ENCODE data around the gene DZIP3. TPM values are rescaled to one million over a fixed set of nuclear protein-coding genes. Genes with fewer than 3 reads are reported as not detected.

The DZIP3 gene, protein sequence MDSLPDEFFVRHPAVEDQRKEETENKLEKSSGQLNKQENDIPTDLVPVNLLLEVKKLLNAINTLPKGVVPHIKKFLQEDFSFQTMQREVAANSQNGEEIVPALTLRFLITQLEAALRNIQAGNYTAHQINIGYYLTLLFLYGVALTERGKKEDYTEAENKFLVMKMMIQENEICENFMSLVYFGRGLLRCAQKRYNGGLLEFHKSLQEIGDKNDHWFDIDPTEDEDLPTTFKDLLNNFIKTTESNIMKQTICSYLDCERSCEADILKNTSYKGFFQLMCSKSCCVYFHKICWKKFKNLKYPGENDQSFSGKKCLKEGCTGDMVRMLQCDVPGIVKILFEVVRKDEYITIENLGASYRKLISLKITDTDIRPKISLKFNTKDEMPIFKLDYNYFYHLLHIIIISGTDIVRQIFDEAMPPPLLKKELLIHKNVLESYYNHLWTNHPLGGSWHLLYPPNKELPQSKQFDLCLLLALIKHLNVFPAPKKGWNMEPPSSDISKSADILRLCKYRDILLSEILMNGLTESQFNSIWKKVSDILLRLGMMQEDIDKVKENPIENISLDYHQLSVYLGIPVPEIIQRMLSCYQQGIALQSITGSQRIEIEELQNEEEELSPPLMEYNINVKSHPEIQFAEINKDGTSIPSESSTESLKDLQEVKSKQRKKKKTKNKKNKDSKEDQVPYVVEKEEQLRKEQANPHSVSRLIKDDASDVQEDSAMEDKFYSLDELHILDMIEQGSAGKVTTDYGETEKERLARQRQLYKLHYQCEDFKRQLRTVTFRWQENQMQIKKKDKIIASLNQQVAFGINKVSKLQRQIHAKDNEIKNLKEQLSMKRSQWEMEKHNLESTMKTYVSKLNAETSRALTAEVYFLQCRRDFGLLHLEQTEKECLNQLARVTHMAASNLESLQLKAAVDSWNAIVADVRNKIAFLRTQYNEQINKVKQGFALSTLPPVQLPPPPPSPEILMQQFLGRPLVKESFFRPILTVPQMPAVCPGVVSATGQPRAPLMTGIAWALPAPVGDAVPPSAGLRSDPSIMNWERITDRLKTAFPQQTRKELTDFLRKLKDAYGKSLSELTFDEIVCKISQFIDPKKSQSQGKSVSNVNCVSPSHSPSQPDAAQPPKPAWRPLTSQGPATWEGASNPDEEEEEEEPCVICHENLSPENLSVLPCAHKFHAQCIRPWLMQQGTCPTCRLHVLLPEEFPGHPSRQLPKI
- 10 to 100 TPM; 29.0 to 38.5 (median 33.9) TPM for polyA plus RNA-seq (ENCODE audit: insufficient read length in 4 of 4)

DNA sequence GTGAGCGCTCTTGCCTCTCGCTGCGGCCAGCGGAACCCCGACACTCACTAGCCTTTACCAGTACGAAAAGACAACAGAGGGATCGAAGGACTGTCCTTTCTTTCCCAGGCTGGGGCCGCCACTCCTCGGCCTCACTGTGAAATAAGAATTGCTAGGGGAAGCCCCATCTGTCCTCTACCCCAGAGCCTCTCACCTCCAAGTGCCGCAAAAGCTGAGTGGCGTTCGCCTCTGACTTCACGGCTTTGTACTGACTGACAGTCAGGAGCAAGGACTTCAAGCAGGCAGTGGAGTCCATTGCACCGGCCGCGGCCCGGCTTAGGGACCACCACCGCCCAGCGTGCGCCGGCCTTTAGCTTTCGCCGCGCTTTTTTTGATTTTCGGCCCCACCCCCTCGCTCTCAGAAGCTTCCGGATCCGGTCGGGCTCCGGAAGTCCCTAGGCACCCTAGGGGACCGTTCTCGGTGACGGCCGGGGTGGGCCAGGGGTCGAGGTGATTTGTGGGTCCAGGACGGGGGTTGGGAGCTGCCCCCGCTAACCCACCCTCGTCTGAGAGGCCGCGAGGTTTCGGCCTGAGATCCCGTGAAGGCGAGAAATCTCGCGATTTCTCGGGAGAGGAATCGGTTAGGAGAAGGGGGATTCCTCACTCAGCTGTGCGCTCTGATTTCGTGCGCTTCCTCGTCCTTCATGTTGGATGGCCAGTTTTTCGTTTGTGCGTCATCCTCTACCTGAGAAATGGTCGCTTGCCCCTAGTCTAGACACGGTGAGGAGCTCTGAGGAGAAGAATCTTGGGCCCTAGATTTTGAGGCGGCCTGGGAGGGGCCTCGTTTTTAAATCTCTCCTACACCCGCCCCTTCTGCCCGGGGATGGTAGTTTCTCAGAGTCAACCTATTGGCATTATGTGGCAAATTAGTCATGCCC, at the start of gene DZIP3, which contains the start of gene CIP2A:
Gene DZIP3, plus strand, starts transcription at position 642 of the 917 bp plus-strand sequence. CDS start 15,685 bp downstream, outside the sequence.
Gene CIP2A, minus strand, starts transcription at position 358 of the 917 bp plus-strand sequence. Its CDS starts 63 bp downstream, at position 295.
- DNase-seq (ENCODE audit: low read depth in 4 of 4, low spot score in 3 of 4) = peak; percentile 87 to 93 (median 90)

DNA sequence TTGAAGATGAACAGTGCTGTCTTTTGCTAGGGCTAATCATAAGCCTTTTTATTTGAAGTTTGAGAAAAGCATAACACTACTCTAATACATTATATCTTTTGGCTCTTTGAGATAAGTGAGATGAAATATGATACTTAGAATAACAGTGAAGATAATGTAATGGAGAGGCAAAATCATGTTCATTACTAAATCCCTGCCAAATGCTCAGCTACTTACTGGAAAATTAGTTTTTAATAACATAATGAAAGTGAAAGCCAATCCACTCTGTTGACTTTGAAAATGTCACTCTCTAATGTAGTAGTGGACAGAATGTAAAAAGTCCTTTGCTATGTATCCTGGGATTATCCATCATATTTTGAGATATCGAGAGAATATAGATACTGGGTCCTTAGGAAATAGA, 43.3 kb upstream of the DZIP3 start:
- DNase-seq (ENCODE audit: low read depth in 4 of 4, low spot score in 3 of 4) = no peak

DNA sequence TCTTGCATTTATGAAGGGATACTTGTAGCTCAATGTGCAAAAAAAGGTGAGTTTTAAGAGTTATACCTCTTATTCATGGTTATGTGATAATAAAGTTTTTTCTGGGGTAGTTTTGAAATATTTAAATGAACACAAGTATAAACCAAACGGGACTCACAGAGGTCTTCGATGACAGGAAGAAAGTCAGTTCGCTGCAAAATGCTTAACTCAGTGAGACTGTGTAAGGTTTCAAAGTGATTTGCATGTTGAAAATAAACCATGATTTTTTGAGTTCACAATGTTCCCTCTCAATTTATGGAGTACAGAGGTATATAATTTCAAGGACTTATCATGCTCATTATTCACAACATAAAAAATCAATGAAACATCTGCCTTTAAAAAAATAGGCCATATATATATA, 42.8 kb upstream of the DZIP3 start:
- no peak for DNase-seq (ENCODE audit: low read depth in 4 of 4, low spot score in 3 of 4)

DNA sequence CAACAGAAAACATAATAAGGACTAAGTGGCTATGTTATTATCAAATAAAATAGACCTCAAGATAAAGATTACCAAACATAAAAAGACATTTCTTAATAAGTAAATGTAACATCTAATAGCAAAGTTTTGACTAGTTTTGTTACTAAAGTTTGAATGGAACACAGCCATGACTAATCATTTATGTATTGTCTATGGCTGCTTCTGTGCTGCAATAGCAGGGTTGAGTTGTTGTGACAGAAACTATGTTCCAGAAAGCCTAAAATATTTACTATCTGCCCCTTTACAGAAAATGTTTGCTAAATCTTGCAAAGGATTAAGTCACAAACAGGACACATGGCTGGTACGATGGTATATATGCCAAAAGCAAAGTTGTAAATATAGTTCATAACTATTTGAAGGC, 41.2 kb upstream of the DZIP3 start:
- DNase-seq (ENCODE audit: low read depth in 4 of 4, low spot score in 3 of 4) = no peak

DNA sequence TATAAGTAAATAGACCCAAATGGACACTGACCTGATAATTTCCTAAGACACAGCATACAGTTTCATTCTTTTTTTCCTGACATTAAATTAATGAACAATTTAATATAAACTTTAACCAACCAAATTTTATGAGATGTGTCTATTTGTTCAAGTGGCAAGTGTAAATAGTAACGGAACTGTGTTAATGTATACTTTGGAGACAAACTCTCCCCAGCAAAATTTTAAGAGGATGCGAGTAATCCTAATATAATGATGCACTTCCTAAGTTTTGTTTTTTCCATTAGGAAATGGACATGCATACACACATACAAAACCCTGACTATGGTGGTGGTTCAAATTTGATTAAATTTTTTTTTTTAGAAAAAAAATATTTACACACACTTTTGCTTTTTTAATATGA, 40.6 kb upstream of the DZIP3 start:
- no peak for DNase-seq (ENCODE audit: low read depth in 4 of 4, low spot score in 3 of 4)

DNA sequence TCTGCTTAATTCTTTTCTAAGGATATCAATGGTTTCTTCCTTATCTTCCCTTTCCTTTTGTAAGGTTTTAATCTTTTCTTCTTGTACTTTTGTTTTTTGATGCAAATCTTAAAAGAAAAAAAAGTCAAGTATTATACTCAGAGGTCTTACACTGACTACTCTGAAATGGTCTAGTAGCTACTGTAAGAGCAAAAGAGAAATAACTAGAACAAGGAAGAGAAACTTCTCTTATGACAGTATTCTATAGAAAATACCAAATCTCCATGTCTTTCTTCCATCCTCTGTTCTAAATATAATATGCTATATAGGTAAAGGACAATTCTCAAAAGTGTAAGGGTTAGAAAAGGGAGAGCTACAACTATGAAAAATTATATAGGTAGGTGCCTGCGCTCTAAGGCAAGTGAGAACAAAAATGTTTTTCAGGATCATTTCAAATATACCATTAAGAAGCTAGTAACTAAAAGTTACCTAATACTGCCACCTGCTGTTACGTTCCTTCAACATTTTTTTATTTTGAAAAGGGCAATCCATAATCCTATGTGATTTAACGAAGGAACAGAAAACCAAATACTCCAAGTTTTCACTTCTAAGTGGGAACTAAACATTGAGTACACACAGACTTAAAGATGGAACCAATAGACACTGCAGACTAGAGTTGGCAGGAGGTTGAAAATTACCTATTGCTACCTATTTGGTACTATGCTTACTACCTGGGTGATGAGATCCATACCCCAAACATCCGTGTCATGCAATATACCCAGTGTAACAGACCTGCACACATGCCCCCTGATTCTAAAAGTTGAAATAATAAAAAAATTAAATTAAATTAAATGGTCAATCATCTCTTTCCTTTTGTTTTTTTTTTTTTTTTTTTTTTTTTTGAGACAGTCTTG, 37.0 kb upstream of the DZIP3 start:
- DNase-seq (ENCODE audit: low read depth in 4 of 4, low spot score in 3 of 4) = peak in 3 of 4 donors; percentile 20 to 27 (median 25)

DNA sequence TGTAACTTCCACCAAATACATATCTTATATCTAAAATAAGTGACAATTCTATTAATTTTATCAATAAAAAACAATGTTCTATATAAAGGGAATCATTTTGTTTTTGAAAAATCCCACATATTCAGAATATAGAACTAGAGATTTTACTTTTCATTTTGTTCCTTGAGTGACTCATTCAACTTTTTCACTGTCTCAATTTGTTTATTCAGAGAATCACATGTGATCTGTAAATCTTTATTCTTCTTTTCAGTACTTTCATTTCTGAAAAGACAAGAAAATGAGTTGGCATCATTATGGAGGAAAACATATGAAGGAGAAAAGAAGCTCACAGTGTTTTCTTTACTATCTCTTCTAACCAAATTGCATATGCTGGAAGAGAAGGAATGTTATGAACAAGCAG, 35.3 kb upstream of the DZIP3 start:
- no peak for DNase-seq (ENCODE audit: low read depth in 4 of 4, low spot score in 3 of 4)

DNA sequence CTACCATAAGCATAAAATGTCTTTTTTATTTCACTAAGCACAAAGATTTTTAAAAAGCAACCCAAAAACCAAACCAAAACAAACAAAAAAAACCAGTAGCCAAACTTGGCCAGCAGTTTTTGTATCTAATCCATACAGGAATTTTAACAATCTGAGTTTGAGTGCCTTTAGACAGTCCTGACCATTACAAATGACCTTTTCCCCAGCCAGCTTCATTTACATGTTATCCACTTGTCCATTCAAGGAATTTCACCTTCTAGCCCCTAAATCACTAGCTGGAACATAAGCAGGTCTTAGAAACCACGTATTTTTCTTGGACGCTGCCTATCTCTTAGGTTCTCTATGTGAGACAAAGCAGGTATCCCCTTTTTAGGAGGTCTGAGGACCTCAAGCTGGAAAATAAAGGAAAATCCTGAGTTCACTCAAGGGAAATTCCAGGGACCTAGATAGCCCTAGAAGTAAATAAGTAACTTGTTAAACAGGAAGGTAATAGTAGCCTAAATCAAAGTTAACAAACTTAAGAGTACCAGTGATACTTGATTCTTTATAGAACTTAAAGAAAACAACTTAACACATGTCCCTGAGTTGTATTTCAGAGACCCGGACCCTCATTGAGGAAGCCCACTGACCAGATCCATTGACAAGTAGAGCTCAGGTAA, 34.5 kb upstream of the DZIP3 start:
- DNase-seq (ENCODE audit: low read depth in 4 of 4, low spot score in 3 of 4) = no peak

DNA sequence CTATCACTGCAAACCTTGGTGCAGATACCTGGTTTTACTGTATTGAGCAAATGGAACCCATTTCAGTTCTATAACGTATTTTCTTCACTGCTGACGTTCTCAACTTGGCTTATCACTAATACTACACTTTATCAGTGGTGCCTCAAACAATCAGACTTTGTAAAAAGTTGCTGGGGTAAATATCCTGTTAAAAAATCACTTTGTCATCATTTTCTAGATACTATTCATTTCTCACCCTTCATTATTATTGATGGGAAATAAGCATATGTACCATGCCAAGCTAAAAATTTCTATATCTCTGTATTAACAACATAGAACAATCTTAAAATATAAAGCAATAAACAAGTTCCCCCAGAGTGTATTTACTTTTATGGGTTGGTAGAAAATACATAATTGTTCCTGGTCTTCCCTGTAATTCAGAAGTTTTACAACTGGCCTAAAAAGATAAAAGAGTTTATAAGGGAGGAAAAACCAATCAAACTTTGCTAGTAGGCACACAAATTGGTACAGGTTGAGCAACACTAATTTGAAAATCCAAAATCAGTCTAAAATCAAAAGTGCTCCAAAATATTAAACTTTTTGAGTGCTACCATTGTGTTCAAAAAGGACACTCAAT, 33.4 kb upstream of the DZIP3 start:
- no peak for DNase-seq (ENCODE audit: low read depth in 4 of 4, low spot score in 3 of 4)

DNA sequence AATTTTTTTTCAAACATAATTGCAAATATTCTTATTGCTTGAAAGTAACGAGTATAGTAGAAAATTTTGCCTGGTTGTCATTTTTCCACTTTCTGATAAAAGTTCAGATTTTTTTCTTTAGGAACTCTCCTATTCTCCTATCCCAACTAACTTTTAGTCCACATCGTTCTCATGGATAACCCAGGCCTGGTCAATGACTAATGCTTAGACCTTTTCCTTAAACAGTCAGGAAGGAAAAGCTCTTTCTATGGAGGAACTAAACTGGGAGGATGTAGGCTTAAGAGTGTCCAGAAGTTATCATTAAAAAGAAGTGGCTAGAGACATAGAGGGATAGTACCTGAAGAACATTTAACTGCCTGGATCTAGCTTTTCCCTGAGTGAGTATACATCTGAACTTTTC, 27.0 kb upstream of the DZIP3 start:
- no peak for DNase-seq (ENCODE audit: low read depth in 4 of 4, low spot score in 3 of 4)

DNA sequence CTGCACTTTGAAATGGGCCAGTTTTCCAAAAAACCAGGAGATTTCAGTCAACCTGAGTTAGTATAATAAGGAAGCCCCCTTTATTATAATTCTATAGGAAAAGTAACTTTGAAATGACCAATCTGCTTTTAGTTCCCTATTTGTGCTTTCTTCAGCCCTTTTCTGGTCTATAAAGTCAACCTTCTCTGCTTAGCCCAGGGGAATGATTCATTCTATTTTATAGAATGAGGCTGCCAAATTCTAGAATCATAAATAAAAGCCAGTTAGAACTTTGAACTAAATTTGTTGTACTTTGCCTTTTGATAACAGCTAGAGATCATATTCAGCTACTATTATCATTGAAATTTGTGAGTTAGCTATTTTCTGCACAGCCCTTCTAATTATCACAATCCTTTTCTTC, 25.0 kb upstream of the DZIP3 start:
- no peak for DNase-seq (ENCODE audit: low read depth in 4 of 4, low spot score in 3 of 4)

DNA sequence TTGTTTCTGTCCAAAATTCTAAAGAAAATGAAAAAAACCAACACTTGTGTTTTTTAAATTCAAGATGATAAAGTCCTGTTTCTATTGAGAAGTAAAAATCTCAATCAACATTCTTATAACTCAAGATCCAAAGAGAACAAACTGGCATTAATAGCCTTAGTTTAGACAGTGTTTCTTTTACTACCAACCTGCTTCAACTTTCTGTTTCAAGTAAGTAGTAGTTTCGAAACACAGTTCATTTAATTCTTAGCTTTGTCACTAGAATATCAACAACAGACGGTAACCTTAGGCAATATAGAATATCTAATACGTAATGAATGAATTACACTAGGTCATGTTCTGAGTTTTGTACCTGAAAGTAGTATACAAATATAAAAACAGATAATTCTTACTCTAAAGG, 24.0 kb upstream of the DZIP3 start:
- DNase-seq (ENCODE audit: low read depth in 4 of 4, low spot score in 3 of 4) = no peak

DNA sequence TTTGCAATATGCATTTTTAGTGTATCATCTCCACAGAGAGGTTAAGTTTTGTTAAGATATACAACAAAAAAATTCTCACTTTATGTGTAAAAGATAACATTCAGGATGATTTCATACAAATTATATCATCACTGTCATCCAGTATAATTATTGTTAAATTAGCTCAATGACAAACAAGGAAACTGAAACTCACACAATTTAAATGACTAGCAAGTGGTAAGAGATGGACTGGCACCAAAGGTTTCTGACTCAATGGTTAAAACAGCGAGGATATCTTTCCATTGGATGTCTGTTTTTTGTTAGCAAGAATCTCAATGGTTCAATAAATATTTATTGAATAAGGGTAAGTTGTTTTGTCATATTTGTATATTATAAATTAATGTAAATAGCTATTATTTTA, 22.9 kb upstream of the DZIP3 start:
- no peak for DNase-seq (ENCODE audit: low read depth in 4 of 4, low spot score in 3 of 4)

DNA sequence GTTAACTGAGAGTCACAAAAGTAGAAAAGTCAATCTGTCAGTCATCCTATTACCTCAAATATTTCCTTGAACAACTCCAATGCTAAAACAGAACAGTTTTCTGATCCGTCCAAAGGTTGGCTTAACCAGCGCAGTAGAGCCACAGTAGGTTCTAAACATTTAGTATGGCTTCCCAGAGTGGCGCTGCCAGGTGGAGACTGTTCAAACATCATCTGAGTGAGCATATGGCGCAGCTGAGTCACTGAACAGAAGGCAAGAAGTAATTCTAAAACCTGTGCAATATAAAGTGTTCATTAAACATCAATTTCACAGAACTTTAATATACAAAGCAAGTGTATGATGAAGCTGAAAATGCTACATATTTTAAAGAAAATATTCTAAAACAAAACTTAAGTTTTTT, 20.2 kb upstream of the DZIP3 start:
- no peak for DNase-seq (ENCODE audit: low read depth in 4 of 4, low spot score in 3 of 4)

DNA sequence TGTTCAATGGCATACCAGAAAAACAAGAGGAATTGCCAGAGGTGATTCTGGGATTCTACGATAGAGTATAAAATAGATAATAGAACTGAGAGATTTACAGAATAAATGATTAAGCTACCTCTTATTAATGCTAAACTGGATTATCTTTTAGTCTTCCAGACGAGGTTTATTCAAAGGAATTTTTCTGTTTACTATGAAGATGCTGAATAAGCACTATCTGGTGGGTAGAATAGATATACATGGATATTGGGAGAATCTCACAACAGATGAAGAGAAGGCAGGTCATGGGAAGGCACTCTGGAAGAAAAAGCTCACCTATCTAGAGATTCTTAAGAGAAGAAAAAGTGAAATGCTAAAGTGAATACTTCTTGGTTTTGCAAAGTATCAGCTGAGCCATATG, 11.5 kb upstream of the DZIP3 start:
- no peak for DNase-seq (ENCODE audit: low read depth in 4 of 4, low spot score in 3 of 4)

DNA sequence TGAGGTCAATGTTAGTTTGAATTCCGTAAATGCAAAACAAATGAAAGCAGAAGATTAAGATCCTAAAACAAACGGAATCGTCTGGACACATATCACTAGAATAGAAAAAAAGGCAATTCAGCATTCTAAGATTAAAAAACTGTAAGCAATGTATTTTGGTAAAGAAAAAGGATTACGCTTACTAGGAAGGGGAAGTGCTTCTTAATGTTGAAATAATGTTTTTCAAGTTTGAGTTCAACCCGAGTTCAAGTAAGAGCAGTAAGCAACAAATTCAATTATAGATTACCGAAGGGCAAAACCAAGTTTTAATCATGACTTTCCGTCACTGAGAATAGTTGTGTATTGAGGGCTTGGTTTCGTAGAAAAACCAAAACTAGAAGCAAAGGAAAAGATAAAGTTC, 921 bp upstream of the DZIP3 start:
- DNase-seq (ENCODE audit: low read depth in 4 of 4, low spot score in 3 of 4) = no peak

DNA sequence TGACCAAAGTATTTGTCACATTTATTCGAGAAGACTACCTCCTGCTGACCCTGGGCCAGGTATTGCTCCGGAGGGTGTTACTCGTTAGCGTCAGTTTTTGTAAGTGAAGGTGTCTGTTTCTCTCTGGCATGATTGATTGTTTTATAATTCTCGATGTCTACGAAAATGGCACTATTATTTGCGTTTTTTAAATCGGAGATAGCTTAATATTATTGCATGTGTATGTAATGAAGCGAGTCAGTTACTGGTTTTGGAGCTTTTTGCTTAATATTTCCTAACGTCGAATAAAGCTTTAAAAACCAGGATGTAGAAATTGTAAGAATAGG, 439 bp downstream of the DZIP3 start:
- no peak for DNase-seq (ENCODE audit: low read depth in 4 of 4, low spot score in 3 of 4)

DNA sequence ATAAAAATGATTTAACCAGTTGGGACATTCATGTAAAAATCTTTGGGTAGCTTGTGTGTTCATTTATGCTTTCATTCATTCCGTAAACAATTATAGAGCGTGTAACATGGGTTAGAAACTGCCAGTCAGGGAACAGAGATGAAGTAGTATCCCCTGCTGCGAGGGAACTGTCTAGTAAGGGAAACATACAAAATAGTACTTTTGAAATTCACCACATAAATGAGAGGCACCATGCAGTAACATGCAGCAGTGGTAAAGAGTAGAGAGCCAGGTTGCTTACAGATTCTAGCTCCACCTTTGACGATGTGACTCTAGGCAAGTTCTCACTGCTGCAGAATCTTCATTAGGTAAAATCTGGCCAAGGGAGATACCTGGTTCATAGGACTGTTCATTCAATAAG, 938 bp downstream of the DZIP3 start:
- peak in 1 of 4 donors; percentile 3 for DNase-seq (ENCODE audit: low read depth in 4 of 4, low spot score in 3 of 4)
